WI38 (cell line): Measurements from ENCODE around the gene PFKL.

ENCODE experiments used
- H3K4me3 ChIP-seq: 2 replicates; pipeline ENCODE4 v1.5.1; 2011; ENCODE audit warnings: low read depth, mild to moderate bottlenecking, control low read depth, low read length
- TF ChIP-seq, protein P1 (sequence below): IDR thresholded peaks from 2 replicates; pipeline ENCODE4 v1.5.1; 2012; ENCODE audit warnings: low read depth, mild to moderate bottlenecking, control low read depth, low read length

PFKL gene

DNA sequence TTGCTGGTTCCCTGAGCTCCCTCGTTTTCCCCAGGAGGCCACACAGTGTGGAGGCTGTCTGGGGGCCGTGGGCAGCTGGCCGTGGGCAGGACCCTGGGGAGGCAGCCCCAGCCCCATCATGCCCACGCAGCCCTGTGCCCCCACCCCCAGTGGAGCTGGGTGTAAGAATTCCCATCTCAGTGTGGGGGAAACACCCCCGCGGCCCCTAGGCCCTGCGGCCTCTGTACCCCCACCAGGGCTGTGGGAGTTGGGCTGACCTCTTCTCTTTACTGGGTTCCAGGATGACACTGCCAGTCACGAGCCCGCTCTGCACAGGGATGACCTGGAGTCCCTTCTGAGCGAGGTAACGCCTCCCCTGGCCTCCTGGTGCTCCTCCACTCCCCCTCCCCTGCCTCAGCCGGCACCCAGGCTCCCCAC lies 3.7 kb upstream of the PFKL start:
- TF ChIP-seq, protein P1, sequence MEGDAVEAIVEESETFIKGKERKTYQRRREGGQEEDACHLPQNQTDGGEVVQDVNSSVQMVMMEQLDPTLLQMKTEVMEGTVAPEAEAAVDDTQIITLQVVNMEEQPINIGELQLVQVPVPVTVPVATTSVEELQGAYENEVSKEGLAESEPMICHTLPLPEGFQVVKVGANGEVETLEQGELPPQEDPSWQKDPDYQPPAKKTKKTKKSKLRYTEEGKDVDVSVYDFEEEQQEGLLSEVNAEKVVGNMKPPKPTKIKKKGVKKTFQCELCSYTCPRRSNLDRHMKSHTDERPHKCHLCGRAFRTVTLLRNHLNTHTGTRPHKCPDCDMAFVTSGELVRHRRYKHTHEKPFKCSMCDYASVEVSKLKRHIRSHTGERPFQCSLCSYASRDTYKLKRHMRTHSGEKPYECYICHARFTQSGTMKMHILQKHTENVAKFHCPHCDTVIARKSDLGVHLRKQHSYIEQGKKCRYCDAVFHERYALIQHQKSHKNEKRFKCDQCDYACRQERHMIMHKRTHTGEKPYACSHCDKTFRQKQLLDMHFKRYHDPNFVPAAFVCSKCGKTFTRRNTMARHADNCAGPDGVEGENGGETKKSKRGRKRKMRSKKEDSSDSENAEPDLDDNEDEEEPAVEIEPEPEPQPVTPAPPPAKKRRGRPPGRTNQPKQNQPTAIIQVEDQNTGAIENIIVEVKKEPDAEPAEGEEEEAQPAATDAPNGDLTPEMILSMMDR, result no peak
- no peak overlapping the region for H3K4me3 ChIP-seq

DNA sequence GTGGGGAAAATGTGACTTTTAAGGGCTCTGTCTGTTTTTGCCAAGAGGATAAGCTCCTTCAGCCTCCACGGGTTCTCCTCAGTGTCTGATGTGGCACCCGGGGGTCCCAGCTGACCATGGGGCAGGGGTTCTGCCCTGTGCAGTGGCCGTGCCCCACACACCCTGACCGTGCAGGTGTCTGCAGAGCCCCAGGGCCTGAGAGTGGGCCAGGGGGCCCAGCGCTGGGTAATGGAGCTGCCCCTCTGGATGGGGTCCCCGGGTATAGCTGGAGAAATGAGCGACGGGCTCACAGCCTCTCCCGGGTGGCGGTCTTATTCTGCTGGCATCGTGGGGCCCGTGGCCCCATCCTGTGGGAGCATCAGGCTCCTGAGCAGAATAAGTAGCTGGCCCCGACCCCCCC lies 2.9 kb upstream of the PFKL start:
- H3K4me3 ChIP-seq, result no peak overlapping the region
- TF ChIP-seq, protein P1, result no peak

DNA sequence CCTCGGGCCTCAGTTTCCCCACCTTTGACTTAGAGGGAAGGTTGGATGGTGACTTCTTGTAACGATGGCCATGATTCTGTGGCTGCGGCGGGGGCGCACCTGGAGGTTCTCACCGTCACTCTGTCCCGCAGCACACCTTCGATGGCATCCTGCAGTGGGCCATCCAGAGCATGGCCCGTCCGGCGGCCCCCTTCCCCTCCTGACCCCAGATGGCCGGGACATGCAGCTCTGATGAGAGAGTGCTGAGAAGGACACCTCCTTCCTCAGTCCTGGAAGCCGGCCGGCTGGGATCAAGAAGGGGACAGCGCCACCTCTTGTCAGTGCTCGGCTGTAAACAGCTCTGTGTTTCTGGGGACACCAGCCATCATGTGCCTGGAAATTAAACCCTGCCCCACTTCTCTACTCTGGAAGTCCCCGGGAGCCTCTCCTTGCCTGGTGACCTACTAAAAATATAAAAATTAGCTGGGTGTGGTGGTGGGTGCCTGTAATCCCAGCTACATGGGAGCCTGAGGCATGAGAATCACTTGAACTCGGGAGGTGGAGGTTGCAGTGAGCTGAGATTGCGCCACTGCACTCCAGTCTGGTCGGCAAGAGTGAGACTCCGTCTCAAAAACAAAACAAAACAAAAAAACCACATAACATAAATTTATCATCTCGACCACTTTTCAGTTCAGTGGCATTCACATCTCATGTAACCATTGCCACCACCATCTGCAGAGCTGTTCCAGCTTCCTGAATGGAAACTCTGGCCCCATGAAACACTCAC lies 2.1 kb upstream of the PFKL start:
- TF ChIP-seq, protein P1, result peak; percentile 73
- no peak overlapping the region for H3K4me3 ChIP-seq

DNA sequence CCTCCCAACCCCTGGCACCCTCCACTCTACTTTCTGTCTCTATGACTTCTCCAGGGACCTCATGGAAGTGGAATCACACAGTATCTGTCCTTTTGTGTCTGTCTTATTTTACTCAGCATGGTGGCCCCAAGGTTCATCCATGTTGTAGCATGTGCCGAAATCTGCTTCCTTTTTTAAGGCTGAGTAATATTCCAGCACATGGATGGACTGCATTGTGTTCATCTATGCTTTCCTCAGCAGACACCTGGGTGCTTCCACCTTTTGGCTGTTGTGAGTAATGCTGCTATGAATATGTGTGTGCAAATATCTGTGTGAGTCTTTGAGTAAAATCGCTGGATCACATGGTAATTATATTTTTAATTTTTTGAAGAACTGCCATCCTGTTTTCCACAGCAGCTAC lies 1.6 kb upstream of the PFKL start:
- TF ChIP-seq, protein P1, result no peak
- no peak overlapping the region for H3K4me3 ChIP-seq

DNA sequence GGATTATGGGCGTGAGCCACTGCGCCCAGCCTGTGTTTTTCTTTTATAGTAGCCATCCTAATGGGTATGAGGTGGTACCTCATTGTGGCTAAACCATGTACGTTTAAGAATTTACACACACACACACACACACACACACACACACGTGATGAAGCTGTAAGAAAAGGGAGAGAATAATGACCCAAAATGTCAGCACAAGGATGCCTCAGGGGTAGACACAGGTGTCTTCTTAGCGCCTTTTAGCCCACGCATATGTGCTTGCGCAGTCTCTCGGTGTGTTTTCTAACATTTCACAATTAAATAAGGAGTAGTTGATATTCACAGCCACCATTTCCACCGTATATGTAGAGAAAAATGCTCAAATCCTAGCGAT lies 782 bp upstream of the PFKL start:
- TF ChIP-seq, protein P1, result no peak
- H3K4me3 ChIP-seq, result peak overlapping the region; percentile 72

DNA sequence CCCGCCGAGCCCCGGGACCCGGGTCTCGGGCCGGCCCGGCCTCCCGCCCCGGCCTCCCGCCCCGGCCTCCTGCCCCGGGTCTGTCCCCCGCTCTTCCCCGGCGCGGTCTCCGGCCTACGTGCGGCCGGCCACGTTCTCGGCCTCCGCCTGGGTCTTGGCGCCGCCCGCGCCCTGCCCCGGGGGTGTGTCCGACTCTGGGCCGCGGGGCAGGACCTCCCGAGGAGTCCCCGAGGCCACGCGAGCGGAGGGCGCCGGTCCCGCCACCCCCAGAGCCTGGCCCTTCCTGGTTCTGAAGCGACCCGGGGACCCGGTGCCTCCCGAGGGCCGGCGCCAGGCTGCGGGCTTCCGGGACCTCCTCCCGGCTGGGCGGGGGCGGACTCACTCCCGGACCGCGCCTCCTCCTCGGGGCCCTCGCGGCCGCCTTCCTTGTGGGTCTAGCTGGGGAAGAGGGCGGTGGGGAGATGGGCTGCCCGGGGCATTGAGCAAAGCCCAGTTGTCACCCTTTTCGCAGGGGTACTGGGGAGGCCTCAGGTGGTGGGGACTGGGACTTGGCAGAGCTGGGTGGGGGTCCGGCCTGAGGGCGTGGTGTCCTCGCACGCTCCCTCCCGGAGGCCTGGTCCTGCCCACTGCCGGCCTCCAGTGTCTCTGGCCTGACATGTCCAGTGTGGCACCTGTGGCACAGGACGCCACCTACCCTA lies 558 bp downstream of the PFKL start:
- H3K4me3 ChIP-seq, result peak overlapping the region; percentile 72

More for the DNA sequence above, 558 bp downstream of the PFKL start:
- TF ChIP-seq, protein P1, result no peak
